ENCODE data around the gene BLOC1S5.
"Not testable (repeated sequence)": the region's sequence is repeated elsewhere in the genome, so short reads cannot be mapped to it uniquely, and the experiment has no call there.

BLOC1S5 gene

GRCh38 chr6:8080362-8081151, 16.4 kb upstream of the BLOC1S5 start:
- FAIRE-seq: no peak

- no peak for FAIRE-seq
These were observed 14.9 kb upstream of the BLOC1S5 start for GRCh38 chr6:8079126-8079525.

DNA sequence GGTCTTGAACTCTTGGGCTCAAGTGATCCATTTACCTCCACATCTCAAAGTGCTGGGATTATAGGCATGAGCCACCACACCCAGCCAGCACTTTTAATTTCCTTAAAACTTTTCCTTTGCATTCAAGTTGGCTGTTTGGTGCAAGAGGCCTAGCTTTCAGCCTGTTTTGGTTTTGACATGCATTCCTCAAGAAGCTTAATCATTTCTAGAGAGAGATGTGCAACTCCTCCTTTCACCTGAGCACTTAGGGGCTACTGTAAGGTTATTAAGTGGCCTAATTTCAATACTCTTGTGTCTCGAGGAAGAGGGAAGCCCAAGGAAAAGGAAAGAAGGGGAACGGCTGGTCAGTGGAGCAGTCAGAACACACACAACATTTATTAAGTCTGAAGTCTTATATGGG, 13.8 kb upstream of the BLOC1S5 start:
- no peak for FAIRE-seq

GRCh38 chr6:8075704-8076103, 11.5 kb upstream of the BLOC1S5 start:
- FAIRE-seq: no peak

DNA sequence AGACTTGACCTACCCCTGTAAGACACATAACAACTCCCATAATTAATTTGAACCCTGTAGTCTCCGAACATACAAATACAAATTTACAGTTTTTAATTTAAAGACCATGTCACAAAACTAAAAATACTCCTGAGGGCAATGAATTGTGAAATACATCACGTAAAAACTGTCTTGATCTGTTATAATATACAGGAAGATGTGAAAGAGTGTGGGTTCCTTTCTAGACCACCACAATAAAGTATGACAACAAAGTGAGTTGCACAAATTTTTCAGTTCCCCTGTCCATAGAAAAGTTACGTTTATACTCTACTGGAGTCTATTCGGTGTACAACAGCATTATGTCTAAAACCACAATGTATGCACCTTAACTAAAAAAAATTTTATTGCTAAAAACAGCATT, 11.0 kb upstream of the BLOC1S5 start:
- no peak for FAIRE-seq

GRCh38 chr6:8074213-8074612, 10.0 kb upstream of the BLOC1S5 start:
- FAIRE-seq: no peak

- no peak for FAIRE-seq
These were observed 9.6 kb upstream of the BLOC1S5 start for GRCh38 chr6:8073758-8074157.

- no peak for FAIRE-seq
These were observed 6.5 kb upstream of the BLOC1S5 start for GRCh38 chr6:8070718-8071117.

DNA sequence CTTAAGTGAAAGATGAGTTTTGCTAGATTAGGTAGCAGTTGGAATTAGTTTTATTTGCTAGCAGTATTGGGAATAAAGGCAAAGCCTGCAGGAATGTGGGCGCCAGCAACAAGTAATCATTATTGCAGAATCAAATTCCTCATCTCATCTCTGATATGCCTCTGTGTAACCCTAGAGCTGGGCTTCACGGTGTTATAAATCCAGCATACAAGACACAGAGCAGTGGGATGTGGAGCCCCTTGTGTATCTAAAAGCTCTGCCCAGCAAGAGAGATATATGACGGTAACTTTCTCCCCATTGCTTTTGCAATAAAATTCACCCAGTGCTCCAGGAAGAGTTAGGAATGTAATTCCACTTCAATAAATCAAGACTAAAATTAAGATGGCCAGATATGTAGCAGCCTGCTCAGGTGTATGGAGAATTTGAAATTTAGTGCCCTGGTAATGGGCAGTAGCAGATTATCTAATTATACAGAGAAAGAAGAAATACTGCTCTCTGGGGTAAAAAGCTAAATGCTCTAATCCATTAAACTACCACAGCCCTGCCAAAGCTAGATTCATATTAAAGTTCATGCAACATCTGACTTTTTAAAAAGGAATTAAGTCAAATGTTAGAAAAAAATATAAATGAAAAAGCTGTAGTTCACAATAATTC, 5.6 kb upstream of the BLOC1S5 start:
- FAIRE-seq: no peak

- FAIRE-seq: no peak
These were observed 5.0 kb upstream of the BLOC1S5 start for GRCh38 chr6:8069151-8069550.

GRCh38 chr6:8066108-8066507, 1.9 kb upstream of the BLOC1S5 start:
- no peak for FAIRE-seq

GRCh38 chr6:8065519-8065911, 1.3 kb upstream of the BLOC1S5 start:
- FAIRE-seq: no peak

DNA sequence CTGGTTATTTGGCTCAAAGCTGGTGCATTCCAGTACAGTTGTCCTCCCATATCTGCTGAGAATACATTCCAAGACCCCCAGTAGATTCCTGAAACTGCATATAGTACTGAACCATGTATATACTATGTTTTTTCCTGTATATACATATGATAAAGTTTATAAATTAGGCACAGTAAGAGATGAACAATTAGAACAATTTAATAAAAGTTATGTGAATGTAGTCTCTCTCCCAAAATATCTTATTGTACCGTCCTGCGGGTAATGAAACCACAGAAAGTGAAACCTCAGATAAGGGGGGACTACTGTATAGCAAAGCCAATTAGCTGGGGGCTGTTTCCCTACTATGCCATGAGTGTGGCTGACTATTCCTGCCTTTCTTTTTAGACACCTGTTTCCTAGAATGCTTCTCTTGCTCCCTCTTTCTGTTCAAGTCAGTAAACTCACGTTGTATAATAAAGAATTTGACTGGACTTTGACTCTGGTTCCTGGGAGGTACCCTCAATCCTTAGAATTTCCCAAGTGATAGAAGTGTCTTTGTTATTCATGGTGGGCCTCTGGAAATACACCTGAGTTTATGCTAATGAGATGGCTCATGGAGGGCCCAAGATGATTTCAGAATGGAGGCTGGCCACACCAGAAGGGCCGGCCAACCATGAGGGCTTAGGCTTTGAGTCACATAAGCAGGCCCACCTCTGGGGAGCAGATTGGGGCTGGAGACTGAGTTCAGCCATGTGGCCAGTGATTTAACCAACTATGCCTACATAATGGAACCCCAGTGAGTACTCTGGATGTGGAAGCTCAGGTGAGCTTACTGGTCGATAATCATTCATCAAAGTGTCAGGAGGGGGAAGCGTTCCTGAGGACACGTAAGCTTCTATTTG, 689 bp upstream of the BLOC1S5 start:
- FAIRE-seq: no peak

DNA sequence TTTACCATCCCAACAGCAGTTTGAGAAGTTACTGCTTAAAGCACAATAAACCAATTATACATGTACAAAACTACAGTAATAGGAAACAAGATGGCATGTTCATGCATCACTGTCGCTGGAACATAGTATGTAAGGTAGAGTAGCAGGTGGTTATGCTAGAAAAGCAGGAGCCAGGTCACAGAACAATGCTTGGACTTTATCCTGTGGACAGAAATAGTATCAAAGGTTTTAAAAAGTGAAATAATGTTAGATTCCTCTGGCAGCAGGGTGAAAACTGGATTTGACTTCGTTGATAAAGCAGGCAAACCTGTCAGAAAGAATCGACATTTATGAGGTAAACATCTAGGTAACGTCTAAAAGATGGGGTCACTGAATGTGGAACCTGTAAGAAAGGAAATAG, 2.5 kb downstream of the BLOC1S5 start:
- FAIRE-seq: no peak

- FAIRE-seq: no peak
These were observed 3.8 kb downstream of the BLOC1S5 start for GRCh38 chr6:8060346-8060745.

DNA sequence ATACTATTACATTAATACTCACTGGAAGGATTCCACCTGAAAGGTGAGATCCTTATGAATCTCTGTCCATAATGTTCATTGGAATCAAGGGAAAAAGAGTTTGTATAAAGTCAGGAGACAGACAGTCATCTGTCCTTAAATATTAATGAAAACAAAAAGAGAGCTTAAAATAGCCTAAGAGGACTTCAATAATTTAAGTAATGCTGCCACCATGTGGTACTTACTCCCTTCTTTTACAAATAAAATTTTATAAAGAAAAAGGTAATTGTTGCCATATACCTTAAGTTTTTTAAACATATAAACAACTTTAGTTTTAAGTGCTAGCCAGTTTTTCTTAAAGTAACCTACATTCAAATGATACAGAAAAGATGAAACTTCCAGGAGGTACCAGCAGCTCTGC, 5.1 kb downstream of the BLOC1S5 start:
- FAIRE-seq: no peak

- no peak for FAIRE-seq
These were observed 6.4 kb downstream of the BLOC1S5 start for GRCh38 chr6:8057793-8058192.

DNA sequence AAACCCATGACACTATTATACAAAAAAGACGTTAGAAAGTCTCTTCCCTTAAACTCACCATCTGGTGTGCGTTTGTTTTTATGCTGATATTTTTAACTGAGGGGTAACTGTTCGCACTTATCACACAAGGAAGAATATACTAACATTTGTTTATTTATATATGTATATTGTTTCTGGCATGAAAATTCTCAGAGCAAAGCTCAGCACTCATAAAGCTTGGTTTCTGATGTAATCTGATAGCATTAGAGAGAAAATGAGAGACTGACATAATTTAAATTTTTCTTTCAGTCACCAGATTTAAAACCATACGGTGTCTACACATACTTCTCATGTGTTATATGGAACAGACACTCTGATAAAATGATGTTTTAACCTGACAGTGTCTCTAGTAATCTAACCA, 6.9 kb downstream of the BLOC1S5 start:
- FAIRE-seq: no peak

GRCh38 chr6:8054276-8054675, 9.9 kb downstream of the BLOC1S5 start:
- FAIRE-seq: no peak

DNA sequence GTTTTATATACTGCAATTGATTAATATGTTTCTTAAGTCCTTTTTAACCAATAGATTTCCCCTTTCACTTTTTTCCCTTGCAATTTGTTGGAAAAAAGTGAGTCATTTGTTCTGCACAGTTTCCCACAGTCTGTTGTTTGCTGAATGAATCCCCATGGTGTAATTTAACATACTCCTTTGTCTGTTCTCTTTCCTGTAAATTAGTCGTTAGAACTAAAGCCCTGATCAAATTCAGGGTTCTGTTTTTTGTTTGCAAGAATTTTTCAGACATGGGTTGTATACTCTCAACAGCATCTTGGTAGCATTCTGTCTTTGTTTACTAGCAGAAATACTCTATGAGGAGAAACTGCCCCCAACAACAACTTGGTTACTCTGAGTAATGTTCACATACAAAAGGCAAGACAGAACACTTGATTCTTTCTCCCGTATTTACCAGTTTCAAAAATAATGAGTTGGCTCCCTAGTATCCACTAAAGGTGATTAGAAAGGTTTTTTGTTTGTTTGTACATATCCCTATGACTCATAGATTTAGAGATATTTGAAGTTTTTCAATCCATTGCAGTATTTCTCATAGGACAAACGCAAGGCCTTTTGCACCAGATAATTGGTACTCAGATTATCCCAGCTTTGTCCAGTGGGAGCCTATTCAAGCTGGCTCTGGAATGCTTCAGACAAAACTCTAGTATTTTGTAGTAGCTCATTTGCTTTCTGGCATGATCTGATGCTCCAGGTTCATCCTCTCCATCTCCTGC, 16.5 kb downstream of the BLOC1S5 start:
- FAIRE-seq: no peak

DNA sequence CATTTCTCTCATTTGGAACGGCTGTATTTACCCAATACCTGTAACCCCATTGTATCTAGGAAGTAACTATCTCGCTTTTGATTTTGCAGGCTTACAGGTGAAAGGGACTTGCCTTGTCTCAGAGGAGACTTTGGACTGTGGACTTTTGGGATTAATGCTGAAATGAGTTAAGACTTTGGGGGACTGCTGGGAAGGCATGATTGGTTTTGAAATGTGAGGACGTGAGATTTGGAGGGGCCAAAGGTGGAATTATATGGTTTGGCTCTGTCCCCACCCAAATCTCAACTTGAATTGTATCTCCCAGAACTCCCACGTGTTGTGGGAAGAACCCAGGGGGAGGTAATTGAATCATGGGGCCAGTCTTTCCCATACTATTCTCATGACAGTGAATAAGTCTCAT, 18.4 kb downstream of the BLOC1S5 start:
- not testable (repeated sequence) for FAIRE-seq

DNA sequence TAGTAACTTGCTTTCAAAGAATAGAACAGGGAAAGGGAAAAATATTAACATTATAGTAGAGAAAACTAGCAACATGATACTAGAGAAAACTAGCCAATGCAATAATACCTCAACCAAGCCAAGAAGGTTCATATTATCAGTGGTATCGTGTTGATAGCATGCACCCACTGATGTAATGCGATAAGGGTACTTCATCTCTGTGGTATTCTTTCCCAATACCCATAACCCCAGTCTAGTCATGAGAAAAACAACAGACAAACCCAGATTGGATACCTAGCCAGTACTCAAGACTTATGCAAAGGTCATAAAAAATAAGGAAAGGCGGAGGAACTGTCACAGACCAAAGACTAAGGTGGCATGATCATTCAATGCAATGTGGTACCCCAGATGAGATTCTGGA, 21.0 kb downstream of the BLOC1S5 start:
- no peak for FAIRE-seq

All from TTC549 (cell line).